ENCODE data around the gene AAGAB. TPM values are rescaled to one million over a fixed set of nuclear protein-coding genes. Genes with fewer than 3 reads are reported as not detected.

Gene AAGAB
- total RNA-seq, 1 experiment from 2014 or later: 68.1 TPM

- Histone ChIP-seq H3K9me3 (no peaks in the 10 kb centered on the region), H3K27me3 (no peaks in the 10 kb centered on the region), H3K36me3 (peaks cover 49% of the 10 kb centered on the region), H3K4me3 (no peak overlapping the region)
- no peak for DNase-seq
These were observed 26.6 kb downstream of the AAGAB start for GRCh38 chr15:67227846-67228245.

DNA sequence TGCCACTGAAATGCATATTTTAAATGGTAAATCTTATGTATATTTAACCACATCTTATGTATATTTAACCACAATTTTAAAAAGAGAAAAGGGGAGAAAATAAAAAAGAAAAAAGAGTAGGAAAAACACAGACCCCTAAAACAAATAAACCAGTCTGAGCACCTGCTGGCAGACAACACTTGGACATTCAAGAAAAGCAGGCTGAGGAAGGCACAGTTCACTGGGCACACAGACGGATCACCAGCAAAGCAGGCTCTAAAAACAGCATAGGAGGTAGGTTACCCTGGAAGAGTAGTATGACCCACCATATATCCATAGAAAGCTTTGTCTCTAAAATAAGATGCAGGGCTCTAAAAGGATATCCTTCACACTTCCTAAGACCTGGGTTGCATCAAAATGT lies 27.0 kb downstream of the AAGAB start:
- Histone ChIP-seq H3K9me3 (no peaks in the 10 kb centered on the region), H3K27me3 (no peaks in the 10 kb centered on the region), H3K36me3 (peaks cover 45% of the 10 kb centered on the region), H3K4me3 (no peak overlapping the region)
- no peak for DNase-seq

DNA sequence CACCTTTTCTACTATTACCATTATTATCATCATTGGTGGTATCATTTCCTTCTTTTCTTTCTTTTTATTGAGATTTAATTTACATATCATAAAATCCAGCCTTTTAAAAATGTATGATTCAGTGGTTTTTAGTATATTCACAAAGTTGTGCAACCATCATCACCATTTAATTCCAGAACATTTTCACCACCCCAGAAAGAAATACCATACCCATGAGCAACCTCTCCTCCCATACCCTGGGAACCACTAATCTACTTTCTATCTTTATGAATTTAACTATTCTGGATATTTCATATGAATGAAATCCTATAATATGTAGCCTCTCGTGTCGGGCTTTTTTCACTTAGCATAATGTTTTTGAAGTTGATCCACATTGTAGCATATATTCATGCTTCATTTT lies 29.1 kb downstream of the AAGAB start:
- no peak for DNase-seq
- no peak overlapping the region for H3K4me3 ChIP-seq
- H3K36me3 ChIP-seq: peaks cover 26% of the 10 kb centered on the region
- H3K27me3 ChIP-seq: no peaks in the 10 kb centered on the region
- H3K9me3 ChIP-seq: no peaks in the 10 kb centered on the region

DNA sequence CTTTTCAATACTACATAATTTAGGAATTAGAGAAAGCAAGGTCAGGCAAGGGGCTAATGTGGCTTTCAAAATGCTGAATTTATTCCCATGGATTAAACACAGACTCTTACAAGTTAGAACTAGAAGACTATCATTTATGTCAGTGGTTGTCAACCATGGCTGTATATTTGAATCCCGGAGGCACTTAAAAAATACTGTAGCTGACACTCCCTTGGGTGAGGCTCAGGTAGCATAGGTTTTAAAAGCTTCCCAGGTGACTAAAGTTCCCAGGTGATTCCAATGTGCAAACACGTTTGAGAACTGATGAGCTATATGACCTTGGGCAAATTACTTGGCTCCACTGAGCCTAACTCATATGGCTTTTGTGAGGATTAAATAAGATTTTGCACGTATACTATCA lies 29.6 kb downstream of the AAGAB start:
- no peaks in the 10 kb centered on the region for H3K9me3 ChIP-seq
- no peaks in the 10 kb centered on the region for H3K27me3 ChIP-seq
- no peak overlapping the region for H3K4me3 ChIP-seq
- DNase-seq: no peak
- H3K36me3 ChIP-seq: peaks cover 22% of the 10 kb centered on the region

- no peaks in the 10 kb centered on the region for H3K27me3 ChIP-seq
- DNase-seq: no peak
These were observed 35.2 kb downstream of the AAGAB start for GRCh38 chr15:67219288-67219687.

DNA sequence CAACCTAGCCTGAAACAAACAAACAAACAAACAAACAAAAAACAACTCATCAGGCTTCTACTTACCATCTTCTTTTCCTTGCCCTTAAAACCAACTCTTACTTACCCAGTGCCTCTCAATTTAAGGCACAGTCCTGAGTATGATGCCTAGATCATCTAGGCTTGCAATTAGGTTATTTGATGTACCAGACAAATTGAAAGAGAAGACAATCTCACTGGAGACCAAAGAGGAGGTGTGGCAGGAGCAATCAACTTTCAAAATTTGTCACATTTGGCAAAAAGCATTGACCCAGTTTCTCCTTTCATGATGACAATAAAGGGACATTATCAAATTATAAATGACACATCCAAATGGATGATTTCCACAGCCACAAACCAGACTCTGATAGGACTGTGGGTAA lies 36.0 kb downstream of the AAGAB start:
- no peak overlapping the region for H3K4me3 ChIP-seq
- no peak for DNase-seq
- H3K9me3 ChIP-seq: no peaks in the 10 kb centered on the region
- H3K36me3 ChIP-seq: peaks cover 11% of the 10 kb centered on the region
- no peaks in the 10 kb centered on the region for H3K27me3 ChIP-seq

More at GRCh38 chr15:67219288-67219687, 35.2 kb downstream of the AAGAB start:
- H3K36me3 ChIP-seq: peaks cover 14% of the 10 kb centered on the region
- H3K9me3 ChIP-seq: no peaks in the 10 kb centered on the region
- H3K4me3 ChIP-seq: no peak overlapping the region

- no peak overlapping the region for H3K4me3 ChIP-seq
- peaks cover 11% of the 10 kb centered on the region; the same call in 1 of the 2 replicates for H3K36me3 ChIP-seq
- H3K27me3 ChIP-seq: no peaks in the 10 kb centered on the region
- no peak for DNase-seq
- no peaks in the 10 kb centered on the region for H3K9me3 ChIP-seq
These were observed 37.6 kb downstream of the AAGAB start for GRCh38 chr15:67216859-67217258.

DNA sequence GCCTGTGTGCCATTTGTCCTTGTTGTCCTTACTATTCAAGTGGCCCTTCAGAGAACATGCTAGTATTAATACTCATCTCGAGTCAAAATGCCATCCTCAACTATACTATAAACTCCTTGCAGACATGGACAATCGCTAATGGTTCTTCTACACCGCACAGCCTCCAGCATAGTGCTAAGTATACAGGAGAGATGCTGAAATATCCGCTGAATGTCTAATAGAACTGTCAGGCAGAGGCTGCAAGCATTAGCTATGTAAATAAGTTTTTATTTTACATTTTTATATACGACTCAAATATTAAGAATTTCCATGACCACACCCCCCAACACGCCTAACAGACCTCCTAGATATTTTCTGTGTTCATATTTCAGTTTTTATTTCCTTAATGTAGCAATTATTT lies 39.4 kb downstream of the AAGAB start:
- Histone ChIP-seq H3K36me3 (peaks cover 11% of the 10 kb centered on the region; the same call in 1 of the 2 replicates), H3K27me3 (no peaks in the 10 kb centered on the region), H3K9me3 (no peaks in the 10 kb centered on the region), H3K4me3 (no peak overlapping the region)
- no peak for DNase-seq

GRCh38 chr15:67212684-67213367 lies 41.6 kb downstream of the AAGAB start:
- Histone ChIP-seq H3K27me3 (no peaks in the 10 kb centered on the region), H3K9me3 (no peaks in the 10 kb centered on the region), H3K36me3 (peaks cover 12% of the 10 kb centered on the region), H3K4me3 (no peak overlapping the region)
- no peak for DNase-seq

DNA sequence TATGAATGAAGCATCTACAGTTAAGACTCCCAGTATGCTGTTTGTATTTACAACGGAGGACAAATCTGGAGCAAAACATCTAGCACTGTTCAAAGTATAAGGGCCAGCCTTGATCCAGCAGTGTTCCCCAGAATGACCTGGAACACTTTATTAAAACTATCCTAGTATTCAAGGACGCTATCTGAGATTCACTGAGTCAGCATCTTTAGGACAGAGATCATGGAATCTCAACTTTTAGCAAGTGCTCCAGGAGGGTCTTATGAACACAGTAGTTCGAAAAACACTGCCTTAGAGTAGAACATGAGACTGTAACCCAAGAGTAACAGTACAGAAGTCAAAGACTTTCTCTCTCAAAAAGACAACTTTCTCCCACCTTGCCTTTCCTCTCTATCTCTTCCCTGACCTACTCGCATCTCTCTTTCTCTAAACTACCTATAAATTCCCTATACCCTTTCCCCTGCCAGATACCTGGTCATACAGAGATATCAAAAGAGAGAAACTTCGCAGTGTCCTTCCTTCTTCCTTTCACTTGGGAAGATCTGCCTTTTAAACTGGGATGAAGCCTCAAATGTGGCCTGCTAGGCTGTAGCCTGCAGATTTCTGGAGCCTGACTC lies 43.8 kb downstream of the AAGAB start:
- H3K27me3 ChIP-seq: no peaks in the 10 kb centered on the region
- no peaks in the 10 kb centered on the region for H3K9me3 ChIP-seq
- H3K36me3 ChIP-seq: peaks cover 25% of the 10 kb centered on the region
- no peak overlapping the region for H3K4me3 ChIP-seq
- no peak for DNase-seq

- no peak for DNase-seq
- Histone ChIP-seq H3K27me3 (no peaks in the 10 kb centered on the region), H3K4me3 (no peak overlapping the region), H3K9me3 (no peaks in the 10 kb centered on the region), H3K36me3 (peaks cover 32% of the 10 kb centered on the region)
These were observed 46.1 kb downstream of the AAGAB start for GRCh38 chr15:67208396-67208795.

DNA sequence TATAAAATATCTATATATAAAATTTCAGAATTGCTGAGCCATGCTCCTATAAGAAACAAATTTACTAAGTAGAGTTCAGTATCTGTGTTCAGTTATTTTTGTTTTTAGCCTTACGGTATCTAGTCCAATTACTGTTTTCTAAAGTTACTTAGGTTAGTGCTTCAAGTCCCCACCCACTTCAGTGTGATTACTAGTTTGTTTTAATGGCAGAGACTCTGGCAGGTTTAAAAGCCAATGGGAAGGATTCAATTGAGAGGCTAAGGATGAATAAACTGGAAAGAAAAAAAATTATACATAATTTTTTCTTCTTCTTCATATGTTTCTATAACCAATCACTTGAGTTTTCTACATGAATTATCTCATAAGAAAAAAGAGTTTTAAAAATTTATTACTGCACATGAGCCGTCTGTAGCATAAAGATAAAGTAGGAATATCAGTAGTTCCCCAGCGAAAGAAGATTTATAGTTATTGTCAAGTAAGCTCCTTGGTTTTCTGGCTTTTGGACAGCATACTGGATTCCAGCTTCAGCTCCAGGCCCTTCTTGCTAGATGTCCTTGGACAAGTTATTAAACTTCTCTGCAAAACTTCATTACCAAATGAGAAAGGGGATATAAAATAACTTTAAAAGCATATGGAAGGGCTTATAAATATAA lies 46.8 kb downstream of the AAGAB start:
- no peak for DNase-seq
- Histone ChIP-seq H3K4me3 (no peak overlapping the region), H3K9me3 (no peaks in the 10 kb centered on the region), H3K27me3 (no peaks in the 10 kb centered on the region), H3K36me3 (peaks cover 35% of the 10 kb centered on the region)

- no peaks in the 10 kb centered on the region for H3K27me3 ChIP-seq
- no peak overlapping the region for H3K4me3 ChIP-seq
- DNase-seq: no peak
- H3K9me3 ChIP-seq: no peaks in the 10 kb centered on the region
- H3K36me3 ChIP-seq: peaks cover 43% of the 10 kb centered on the region
These were observed 51.5 kb downstream of the AAGAB start for GRCh38 chr15:67202991-67203390.

DNA sequence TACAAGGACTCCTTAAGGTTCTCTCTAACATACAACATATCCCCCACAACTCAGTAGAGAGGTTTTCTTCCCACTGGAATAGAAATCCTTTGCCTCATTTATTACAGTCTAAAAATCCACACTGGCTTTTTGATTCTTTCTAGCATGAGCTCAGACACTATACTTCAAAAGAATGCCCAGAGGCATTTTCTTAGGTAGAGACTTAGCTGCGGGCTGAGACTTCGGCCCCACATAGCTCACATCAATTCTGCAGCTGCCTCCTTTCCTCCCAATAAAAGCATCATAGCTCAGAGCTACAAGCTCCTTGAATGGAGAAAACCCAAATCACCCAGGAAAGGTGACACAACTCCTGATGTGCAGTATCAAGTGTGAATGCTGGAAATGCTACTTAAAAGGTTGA lies 52.4 kb downstream of the AAGAB start:
- H3K27me3 ChIP-seq: no peaks in the 10 kb centered on the region
- no peak for DNase-seq
- H3K9me3 ChIP-seq: no peaks in the 10 kb centered on the region
- H3K4me3 ChIP-seq: no peak overlapping the region
- H3K36me3 ChIP-seq: peaks cover 34% of the 10 kb centered on the region

DNA sequence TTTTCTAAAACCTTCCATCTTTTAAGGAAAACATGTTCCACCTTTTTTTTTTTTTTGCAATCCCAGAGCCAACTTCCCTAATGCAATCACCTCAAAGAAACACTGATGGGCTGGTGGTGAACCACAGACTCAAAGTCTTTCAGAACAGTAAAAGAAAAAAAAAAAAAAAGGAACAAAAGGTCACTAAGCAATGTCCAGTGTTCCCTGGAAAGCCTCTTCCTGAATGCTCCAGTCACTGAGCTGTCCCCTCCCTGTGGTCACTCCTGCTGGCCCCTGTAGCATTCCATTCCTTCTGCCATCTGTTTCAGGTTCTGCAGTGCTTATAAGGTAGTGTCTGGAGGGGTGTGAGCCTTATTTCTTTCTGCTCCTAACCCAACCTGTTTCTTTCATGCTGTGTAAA lies 53.3 kb downstream of the AAGAB start:
- no peaks in the 10 kb centered on the region for H3K9me3 ChIP-seq
- peaks cover 28% of the 10 kb centered on the region for H3K36me3 ChIP-seq
- no peak overlapping the region for H3K4me3 ChIP-seq
- H3K27me3 ChIP-seq: no peaks in the 10 kb centered on the region
- no peak for DNase-seq

- Histone ChIP-seq H3K4me3 (no peak overlapping the region), H3K27me3 (no peaks in the 10 kb centered on the region), H3K9me3 (no peaks in the 10 kb centered on the region), H3K36me3 (peaks cover 33% of the 10 kb centered on the region)
- no peak for DNase-seq
These were observed 54.3 kb downstream of the AAGAB start for GRCh38 chr15:67199881-67200763.

DNA sequence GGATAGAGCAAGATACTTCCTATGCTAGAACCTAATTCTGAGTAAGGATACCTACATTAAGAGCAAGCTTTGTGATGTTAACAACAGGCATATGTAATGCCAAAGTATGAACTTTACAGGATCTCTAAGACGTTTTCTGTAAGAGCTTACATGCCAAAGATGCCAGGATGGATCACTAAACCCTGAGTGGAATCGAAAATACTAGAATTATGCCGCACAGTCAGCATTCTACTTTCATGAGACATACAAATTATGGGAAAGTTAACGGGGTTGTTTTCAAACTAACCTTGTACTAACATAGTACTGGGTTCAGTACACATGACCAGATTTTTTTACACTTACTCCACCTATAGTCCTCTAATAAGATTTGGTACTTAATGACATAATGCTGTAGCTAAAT lies 55.1 kb downstream of the AAGAB start:
- Histone ChIP-seq H3K4me3 (no peak overlapping the region), H3K27me3 (no peaks in the 10 kb centered on the region), H3K9me3 (no peaks in the 10 kb centered on the region), H3K36me3 (peaks cover 35% of the 10 kb centered on the region)
- no peak for DNase-seq

Data from MG63 (cell line).